GM12864 (cell line): ENCODE measurements around the gene C19orf38.

ENCODE experiments used
- DNase-seq: peaks from one replicate; pipeline ENCODE4 v3.0.0-alpha.2; 2011; ENCODE audit warnings: low read depth
- H3K4me3 ChIP-seq: 2 replicates; pipeline ENCODE4 v1.5.1; 2011; ENCODE audit warnings: mild to moderate bottlenecking, low read depth, low read length, control low read depth
- CTCF ChIP-seq: IDR thresholded peaks from 2 replicates; pipeline ENCODE4 v1.5.1; 2011; ENCODE audit warnings: low read depth, mild to moderate bottlenecking, moderate library complexity, low read length, control low read depth, inconsistent platforms; ENCODE audit errors: missing control alignments

C19orf38 gene

GRCh38 chr19:10848230-10848856 is at the start of gene C19orf38:
Gene C19orf38, plus strand, starts transcription at chr19:10848415. Its CDS starts 94 bp downstream, at chr19:10848509.
- TF ChIP-seq CTCF: no peak
- no peak for DNase-seq

GRCh38 chr19:10800488-10800887 is 47.7 kb upstream of the C19orf38 start:
- TF ChIP-seq CTCF: no peak
- DNase-seq: no peak
- H3K4me3 ChIP-seq: no peak overlapping the region

More at GRCh38 chr19:10848230-10848856, at the start of gene C19orf38:
- peak within 1 kb of the TSS; percentile 25 for H3K4me3 ChIP-seq

GRCh38 chr19:10802479-10802878 is 45.7 kb upstream of the C19orf38 start:
- TF ChIP-seq CTCF: no peak
- H3K4me3 ChIP-seq: no peak overlapping the region
- no peak for DNase-seq

DNA sequence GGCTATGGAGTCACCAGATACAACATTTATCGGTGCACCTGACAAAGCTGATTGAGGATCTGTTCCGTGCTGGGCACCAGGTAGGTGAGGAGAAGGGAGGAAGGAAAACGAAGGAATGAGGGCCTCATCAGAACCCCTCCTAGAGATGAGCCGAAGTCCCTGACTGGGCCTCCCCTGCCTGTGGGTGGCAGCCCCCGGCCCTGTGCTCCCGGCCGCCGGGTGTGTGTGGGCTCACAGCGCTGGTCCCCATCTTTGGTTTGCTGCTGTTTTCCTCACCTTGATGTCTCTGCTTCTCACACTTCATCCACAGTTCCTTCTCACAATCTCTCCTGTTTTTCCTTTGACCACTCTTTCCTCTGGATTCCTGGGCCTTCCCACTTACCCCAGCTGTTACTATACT is 45.0 kb upstream of the C19orf38 start:
- TF ChIP-seq CTCF: no peak
- H3K4me3 ChIP-seq: no peak overlapping the region
- no peak for DNase-seq

- TF ChIP-seq CTCF: no peak
- no peak for DNase-seq
Observed at GRCh38 chr19:10805065-10805757, 43.0 kb upstream of the C19orf38 start.

GRCh38 chr19:10805758-10806247 is 42.4 kb upstream of the C19orf38 start:
- DNase-seq: no peak
- no peak overlapping the region for H3K4me3 ChIP-seq
- no peak for TF ChIP-seq CTCF

More at GRCh38 chr19:10805065-10805757, 43.0 kb upstream of the C19orf38 start:
- H3K4me3 ChIP-seq: no peak overlapping the region
